Myocyte (in vitro differentiated cells): ENCODE results near the gene OTX1. TPM values are rescaled to one million over a fixed set of nuclear protein-coding genes. Genes with fewer than 3 reads are reported as not detected.

ENCODE experiments used
- DNase-seq: peaks from one replicate; pipeline ENCODE4 v3.0.0-alpha.2; 2012; ENCODE audit warnings: low read depth
- total RNA-seq: library from RNA; depleted of rRNA; stranded (reverse); fragments of >200 nt; gene quantifications from 2 replicates; pipeline ENCODE4 v1.2.3, GENCODE V29; 2014

OTX1 gene
- total RNA-seq, 1 donor from 2014 or later: 0.62 TPM

DNA sequence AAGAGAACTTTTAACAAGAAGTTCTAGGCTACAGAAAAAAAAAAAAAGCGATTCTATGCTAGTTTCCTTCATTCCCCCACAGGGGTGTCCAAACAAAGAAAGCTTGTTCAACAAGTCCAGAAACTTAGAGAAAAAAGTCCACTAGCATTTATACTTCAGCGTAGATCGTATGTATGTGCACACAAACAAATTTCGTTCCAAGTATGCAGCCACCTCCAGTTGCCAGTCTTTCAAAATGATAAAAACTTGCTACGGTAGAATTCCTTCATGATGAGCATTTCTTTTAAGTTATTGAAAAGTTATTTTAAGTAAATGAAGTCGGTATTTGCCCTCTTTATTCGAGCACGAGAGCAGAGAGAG, 3.7 kb upstream of the OTX1 start:
- no peak for DNase-seq

DNA sequence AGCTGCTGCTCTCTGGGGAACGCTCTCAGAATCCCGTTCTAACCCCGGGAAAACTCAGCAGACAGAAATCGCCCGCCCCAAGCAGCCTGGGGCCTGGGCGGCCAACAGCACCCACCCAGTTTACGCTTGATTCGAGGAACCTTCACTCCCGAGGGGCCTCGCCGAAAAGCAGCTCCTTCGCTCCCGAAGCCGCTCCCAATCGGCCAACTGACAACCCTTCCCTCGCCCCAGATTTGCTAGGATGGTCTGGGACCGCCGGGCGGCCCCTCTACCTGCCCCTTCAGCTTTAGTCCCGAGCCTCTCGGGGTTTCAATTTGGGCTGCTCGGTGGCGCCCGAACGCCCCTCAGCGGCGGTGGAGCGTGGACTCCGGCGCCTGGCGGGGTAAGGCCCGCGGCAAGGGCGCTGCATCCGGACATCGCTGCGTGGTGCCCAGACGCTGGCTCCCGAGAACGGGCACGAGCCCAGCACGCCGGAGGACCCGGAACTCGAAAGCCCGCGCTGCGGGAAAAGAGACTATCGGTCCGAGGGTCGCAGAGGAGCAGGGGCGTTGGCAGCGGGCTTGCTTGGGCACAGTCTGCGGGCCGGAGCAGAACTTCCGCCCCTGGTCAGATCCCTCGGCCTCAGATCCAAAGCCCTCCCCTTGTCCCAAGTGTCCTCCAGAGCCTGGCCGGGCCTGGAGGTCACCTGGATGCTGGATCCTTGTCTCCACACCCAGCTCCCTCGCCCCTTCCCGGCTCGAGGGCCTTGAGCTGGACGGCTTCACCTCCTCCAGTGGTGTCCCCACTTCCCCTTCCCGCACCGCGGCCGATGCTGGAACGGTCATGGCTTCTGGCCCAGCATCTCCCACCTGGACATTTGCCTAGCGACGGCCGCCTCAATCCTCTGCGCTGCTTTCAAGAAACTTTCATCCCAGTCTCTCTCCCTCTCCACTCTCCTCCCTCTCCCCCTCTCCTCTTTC, 3.0 kb upstream of the OTX1 start:
- DNase-seq: no peak

DNA sequence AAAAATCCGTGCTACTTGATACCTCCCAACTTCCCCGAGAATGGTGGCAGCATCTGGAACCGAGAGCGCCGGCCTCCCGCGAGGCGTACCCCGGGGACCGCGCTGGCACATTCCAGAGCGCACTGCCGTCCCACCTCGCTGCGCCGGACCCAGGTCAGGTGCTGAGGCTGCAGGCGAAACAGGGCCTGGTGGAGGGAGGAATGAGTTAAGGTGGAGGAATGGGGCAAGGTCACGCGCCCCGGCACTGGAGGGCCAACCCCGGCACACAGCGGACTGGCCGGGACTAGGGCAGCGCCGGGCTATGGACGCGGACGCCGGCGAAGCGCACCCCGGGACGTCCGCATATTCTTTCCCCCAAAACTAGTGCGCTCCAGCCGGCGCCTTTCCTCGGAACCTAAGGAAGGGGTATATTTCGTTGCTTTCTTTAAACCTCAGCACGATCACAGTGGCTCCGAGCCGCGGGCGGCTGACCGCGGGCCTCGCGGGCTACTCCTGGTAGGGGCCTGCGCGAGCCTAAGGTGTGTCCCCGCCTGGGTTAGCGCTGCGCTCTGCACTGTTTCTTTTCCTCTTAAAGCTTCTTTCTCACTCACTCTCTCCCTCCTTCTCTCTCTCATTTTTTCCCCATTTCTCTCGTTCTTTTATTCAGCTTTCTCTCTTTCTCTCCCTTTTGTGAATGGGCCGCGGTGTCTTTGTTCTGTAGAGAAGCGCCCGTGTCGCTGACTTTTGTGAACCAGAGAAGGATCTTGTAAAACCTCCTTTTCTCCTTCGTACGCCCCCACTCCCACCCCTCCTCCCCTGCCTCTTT, 2.1 kb upstream of the OTX1 start:
- DNase-seq: no peak

DNA sequence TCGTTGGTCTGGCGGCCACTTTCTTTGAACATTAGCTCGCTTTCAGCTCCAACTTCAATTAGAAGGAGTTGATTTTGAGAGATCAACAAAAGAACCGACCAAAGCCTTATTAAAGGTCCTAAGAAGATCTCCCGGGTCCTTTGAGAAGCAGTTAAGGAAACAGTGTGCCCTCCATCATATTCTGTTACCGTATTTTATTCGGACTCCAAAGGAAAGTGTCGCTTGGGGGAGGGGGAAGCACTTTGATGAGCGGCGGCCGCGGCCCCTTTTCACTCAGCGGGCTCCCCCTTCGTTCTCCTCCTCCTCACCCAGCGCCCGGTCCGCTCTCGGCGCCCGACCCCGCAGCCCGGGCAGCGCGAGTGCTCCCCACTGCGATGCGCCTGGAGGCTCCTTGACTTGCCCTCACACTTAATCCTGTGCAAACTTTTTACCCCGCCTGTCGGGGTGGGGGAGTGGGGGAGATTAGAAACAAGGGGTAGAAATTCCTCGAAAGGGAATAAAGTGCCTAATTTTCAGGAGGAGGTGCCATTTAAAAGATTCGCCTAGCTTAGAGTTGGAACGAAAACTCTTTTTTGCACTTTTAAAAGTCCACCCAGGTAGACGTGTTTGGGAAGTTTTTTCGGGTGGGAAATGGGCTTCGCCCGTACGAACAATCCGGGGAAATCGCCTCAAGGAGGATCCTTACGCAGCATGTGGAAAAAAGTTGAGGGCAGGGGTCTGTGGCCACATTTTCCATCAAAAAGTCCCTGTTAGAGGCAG, 1.2 kb upstream of the OTX1 start:
- peak; percentile 2 for DNase-seq

DNA sequence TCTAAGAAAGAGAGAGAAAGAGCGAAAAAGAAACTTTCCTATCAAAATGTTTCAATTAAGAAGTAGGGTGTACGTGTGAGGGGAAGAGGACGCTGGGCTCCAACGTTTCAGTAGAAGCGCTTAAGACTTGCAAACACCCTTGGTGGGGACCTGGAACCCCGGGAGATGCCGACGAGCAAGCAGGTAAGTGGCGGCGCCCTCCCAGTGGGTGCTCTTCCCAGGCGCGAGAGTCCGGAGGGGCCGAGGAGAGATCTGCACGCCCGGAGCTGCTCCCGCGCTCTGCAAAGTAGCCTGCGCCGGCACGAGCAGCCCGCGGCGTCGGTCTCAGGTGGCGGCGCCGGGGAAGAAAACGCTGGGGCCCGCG, 678 bp upstream of the OTX1 start:
- no peak for DNase-seq

DNA sequence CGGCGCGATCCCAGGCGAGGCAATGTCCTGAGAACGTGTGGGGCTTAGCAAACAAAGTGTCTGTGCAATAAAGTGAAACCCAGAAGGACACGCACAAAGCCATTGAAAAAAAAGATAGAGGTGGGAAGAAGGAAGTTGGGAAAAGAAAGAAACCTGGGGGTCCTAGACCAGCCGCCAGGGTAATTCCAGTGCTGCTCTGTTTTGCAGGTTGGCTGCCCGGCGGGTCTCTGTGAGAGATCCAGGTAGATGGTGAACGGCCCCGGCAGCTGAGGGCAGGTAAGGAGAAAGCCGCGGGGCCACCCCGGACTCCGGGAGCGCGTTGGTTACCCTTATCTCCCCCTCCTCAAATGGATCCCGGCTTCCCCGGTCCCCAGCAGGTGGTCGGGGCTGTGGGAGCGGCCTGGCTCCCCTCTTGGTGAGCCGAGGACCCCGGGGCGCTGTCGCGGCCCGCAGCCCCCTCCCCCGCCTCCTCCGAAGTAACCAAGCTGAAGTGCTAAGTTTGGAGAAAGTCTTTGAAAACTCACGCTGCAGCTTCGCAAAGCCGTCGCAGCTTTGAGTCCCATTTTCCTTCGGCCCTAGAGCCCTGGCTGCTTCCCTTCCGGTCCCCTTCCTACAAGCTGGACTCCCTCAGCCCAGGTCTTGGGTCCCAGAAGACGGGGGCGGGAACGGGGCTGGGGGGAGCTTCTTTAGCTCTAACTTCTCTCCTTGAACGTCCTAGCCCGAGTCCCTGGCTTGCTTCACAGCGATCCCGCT, 588 bp downstream of the OTX1 start:
- DNase-seq: no peak

DNA sequence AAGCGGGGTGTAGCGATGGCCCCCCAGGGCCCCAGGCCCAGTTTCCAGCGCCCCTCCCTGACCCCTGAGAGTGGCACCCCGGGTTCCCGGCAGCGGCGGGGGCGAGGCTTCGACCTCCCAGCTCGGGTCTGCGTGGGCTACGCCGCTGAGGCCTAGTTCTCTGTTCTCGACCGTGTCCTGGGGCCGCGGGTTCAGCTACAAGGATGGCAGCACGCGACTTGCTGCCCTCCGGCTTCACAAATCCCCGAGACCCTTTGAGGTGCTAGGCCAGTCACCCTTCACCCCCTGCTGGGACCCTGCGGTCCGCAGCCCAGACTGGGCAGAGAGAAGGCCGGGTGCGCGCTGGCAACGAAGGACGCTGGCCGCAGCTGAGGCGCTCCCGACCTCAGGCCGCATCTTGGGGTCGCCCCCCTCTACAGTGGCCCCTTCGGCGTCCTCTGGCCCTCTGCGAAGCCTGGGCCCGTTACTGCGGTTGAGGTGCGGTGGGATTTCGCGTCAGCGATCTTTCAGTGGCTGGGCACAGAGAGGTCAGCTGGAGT, 1.2 kb downstream of the OTX1 start:
- no peak for DNase-seq

DNA sequence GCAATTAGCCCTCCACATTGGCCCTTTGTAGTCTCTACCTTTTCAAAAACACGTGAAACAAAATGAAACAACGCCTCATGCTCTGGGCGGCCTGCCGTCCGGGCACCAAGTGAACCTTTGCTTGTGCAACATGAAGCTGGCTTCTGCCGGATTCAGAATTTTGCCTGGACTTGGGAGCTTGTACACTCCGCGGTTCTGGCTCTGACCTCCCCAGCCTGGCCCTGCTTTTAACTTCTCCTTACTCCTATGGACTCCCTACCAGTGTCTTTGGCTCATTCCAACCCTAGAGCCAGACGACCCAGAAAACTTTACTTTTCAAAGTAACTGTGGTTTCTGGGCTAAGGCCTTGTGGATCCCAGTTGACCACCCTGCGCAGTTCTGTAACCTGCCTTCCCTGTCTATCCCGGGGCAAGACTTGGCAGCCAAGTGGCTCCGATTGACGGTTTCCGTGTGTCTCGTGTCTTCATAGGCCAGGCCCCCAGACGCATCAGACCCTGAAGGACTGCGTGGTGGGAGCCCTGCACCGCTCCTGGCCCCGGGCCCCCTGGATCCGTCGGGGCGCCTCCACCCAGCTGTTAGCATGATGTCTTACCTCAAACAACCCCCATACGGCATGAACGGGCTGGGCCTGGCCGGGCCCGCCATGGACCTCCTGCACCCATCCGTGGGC, 1.9 kb downstream of the OTX1 start:
- no peak for DNase-seq

DNA sequence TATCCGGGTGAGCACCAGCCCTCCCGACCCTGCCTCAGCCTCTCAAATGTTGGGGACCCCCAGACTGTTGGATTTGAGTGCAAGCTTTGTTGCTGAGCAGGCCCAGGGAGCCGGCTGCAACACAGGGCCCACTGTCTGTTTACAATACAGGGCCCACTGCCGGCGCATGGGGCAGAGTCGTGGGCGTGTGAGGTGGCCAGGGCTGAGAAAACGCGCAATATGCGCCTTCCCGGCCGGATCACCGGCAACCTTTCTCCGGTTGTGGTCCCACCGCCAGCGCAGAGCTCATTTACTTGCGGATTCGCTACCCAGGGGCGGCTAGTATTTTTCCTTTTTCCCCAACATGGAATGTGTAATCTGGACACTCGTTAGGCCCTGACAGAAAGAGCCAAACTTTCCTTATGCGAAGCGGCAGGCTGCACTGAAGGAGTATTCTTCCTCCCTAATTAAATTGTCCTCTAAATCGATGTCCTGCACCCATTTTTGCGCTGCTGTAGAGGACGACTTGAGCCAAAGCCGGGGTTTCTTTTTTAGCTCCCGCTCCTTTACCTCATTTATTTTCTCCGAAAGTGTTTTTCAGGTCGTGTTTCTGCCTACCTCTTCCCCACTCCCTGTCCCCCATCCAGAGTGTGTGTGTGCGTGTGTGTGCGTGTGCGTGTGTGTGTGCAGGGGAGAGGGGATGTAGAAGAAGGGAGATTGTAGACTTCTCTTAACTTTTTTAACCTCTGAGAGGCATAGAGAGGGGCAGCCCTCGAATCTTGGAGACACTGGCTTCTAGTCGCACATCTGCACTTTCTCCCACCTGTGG, 2.7 kb downstream of the OTX1 start:
- DNase-seq: no peak

DNA sequence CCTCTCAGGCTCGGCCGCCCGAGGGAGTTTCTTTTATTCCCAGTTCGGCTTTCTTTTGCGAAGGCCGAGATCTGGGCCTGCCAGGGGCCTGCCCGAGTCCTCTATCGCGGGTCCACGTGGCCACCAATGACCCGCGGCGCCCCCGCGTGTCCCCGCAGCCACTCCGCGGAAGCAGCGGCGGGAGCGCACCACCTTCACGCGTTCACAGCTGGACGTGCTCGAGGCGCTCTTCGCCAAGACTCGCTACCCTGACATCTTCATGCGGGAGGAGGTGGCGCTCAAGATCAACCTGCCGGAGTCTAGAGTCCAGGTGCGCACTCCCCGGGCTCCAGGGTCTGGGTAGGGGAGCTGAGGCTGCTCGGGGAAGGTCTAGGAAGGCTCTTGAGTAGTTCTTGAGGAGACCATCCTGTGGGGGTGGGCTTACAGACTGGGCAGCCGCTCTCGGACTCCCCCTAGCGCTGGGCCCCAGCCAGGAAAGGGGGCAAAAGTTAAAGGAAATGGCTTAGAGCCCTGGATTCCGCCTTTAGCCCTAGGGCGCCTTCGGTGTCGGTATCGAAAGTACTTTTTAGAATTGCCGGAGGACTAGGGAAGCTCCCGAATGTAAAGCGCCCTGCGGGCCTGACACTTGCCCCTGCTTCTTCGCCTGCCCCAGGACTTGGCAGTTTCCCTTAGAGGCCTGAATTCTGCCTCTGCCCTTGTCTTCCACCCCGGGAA, 3.4 kb downstream of the OTX1 start:
- DNase-seq: no peak

DNA sequence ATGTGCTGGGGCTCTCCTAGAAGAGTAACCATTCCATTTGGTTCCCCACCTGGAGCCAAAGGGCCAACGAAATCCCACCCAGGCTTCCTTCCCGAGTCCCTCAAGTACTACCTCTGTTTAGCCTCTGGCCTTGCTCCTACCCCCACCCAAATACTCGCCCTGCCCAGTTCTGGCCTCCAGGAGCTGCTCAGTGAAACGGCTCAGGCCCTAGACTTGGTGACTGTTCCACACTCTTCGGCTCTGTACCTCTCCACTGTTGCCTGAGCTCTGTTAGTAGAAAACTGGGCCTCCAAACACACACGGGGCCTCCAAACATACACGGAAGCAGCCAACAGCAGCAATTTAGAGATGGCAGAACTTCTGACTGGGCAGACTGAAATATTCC, 4.2 kb downstream of the OTX1 start:
- no peak for DNase-seq

DNA sequence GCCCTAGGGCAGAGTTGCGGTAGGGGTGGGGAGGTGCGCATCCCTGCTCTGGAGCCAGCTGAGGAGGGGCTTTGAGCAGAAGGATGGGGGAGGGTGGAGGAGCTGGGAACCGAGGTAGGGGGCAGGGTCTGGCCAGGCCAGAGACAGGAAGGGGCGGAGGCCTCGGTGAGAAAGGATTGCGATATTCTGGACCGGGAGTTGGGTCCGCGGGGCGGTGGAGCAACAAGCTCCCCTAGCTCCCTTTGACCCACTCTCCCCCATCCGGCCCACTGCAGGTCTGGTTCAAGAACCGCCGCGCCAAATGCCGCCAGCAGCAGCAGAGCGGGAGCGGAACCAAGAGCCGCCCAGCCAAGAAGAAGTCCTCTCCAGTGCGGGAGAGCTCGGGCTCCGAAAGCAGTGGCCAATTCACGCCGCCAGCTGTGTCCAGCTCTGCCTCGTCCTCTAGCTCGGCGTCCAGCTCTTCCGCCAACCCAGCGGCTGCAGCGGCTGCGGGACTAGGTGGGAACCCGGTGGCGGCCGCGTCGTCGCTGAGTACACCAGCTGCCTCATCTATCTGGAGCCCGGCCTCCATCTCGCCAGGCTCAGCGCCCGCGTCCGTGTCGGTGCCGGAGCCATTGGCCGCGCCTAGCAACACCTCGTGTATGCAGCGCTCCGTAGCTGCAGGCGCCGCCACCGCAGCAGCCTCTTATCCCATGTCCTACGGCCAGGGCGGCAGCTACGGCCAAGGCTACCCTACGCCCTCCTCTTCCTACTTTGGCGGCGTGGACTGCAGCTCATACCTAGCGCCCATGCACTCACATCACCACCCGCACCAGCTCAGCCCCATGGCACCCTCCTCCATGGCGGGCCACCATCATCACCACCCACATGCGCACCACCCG, 4.8 kb downstream of the OTX1 start:
- peak; percentile 9 for DNase-seq

DNA sequence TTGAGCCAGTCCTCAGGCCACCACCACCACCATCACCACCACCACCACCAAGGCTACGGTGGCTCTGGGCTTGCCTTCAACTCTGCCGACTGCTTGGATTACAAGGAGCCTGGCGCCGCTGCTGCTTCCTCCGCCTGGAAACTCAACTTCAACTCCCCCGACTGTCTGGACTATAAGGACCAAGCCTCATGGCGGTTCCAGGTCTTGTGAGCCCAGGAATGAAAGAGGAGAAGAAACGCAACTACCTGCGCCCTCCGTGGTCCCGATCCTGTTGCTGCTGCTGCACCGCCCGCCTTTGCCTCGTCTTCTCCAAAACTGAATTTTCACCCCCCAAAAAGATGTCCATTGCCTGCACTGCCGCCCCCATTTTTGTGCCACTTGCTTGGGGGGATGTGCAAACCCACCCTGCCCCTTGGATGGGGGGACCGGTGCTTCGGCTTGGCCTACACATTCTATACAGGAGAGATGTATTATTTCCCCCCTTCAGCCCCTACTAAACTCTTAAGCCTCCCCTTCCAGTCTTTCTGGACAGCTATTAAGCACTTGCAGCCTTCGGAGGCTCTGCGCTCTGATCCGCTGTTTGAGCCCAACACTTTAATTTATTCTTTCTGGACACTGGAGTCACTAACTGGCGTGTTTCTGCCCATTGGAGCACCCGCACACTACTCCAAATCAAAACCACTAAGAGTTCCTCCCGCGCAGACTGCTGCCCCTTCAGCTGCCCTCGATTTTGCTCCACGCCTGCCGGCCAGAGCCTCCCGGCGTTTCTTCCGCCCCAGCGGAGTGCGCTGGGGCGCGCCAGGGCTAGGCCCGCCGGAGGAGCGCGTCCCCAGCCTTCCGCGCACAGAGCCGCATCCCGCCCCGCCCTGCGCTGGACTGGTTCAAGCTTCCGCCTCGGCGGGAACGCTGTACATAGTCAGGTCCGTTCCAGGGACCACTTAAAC, 5.7 kb downstream of the OTX1 start:
- DNase-seq: no peak

DNA sequence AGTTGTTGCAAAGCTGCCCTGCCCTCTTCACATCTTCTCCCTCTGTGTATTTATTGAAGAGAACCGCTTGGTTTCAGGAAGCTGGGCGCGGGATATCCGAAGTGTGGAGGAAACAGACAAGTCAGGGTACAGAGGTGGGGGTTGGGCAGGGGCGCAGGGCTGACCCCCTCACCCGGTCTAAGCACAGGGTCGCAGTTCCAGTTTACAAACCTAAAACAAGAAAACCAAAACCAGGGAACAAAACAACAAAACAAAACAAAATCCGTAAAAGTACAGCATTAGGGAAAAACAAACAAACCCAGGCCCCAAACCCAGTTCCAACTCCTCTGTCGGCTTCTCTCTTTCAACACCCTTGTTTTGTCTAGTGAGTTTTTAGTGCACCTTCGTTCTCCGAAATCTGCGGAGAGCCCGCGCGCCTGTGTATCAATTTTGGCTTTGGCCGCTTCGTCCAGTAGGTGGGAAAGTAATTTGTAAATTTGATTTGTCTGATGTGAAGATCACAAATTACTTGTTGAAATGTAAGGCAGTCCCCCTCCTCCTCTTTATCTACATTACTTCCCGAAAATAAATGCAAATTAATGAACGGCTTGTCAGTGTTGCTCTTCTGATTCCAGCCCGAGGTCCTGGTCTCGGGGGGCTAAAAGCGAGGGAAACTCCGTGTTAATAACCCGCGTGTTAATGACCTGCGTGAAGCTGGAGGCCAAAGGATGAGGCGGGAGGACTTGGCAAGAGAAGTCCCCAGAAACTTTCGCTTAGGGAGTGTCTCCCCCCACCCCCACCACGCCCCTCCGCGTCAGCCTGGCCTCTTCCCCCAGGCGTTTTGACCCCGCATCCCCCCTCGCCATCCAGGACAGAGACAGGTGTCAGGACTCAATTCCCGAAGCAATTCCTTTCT, 6.9 kb downstream of the OTX1 start:
- no peak for DNase-seq

DNA sequence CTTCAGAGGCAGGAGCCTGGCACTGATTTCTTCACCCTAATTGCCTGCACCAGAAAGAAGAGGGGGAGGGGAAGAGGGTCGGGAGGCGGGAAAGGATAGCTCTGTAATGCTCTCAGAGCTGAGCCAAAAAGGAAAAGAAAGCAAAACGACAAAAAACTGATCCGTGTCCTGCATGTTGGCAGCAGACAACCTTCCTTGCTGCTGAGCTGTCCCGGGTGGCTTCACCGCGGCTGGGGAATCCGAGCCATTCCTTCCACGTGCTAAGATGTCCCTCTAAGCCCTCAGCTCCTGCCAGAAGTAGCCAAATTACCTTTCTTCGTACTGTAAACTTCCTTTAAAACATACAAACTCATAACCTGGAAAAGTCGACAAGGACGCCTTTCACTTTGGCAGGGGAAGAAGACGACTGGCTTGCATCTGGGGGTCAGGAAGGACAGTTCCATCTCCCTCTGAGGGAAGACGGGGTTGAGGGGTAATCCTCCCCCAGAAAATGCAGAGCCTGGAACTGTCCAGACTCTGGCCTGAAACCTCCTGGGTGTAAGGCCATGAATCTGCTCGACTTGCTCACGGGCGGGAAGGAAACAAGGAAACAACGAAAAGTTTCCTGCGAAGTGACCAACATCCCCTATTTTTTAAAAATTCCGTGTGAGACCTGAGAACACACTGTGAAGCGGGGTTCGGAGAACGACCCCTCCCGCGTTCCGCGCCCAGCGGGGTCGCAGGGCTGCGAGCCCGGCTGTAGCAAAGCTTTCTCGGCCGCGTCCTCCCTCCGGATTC, 7.7 kb downstream of the OTX1 start:
- DNase-seq: peak; percentile 8
